HG03280 (cell line): ENCODE results near the gene TAS2R1.
"Not testable (repeated sequence)": the region's sequence is repeated elsewhere in the genome, so short reads cannot be mapped to it uniquely, and the experiment has no call there.

Source experiments
- ATAC-seq: cut with Tn5 transposase; IDR thresholded peaks from one replicate; pipeline ENCODE4 v1.9.1; 2021; ENCODE audit warnings: mild to moderate bottlenecking, moderate library complexity; ENCODE audit not compliant: unreplicated experiment

TAS2R1 gene

GRCh38 chr5:9623661-9624060 is 6.5 kb downstream of the TAS2R1 start:
- ATAC-seq = no peak

DNA sequence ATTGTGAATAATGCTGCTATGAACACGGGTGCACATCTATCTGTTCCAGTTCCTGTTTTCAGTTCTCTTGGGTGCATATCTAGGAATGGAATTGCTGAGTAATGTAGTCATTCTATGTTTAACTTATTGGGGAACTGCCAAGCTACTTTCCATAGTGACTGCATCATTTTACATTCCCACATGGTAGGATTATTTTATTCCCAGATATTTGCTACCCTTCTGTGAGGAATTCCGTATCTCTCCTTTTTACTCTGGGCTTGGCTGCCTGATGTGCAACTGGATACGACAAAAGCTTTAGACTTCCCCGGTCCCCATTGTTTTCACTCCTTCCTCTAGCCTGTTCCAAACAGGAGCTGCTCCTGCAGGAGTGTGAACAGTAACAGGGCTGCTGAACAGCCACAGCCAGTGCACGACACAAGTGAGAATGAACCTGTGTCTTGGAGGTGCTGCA is 7.2 kb downstream of the TAS2R1 start:
- no peak for ATAC-seq

- no peak for ATAC-seq
These were observed 8.7 kb downstream of the TAS2R1 start for GRCh38 chr5:9621379-9621903.

DNA sequence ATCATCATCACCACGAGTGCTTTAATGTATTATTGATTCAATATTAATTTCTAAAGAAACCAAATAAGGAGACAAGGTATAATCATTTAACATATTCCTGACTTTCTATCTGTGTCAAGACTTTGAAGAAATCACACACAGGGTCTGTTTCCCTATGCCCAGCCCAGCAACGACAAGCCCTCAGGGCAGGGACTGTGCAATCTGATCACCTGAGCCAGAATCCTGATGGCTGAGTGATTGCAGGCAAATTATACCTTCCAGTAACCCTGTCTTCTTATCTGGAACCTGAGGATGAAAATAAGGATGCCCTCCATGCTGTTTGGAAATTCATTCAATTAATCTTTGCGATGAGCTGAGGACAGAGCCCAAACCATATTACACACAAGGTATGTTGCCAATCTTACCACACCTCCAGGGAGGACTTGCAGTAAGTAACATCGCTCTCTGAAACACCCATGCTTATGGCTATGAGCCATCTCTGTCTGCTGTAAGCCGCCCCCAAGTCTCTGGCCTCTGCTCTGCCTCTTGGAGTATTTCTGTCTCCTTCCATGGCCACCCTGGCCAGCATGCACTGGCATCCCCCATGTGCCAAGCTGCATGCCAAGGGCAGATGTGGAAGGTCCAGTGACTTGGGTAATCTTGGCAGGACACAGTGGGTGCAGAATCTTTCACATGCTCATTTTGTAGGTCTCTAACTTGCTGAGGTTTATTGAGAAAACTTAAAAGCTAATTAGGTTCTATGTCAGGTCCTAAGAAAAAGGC is 10.6 kb downstream of the TAS2R1 start:
- no peak for ATAC-seq

GRCh38 chr5:9617739-9618504 is 12.2 kb downstream of the TAS2R1 start:
- ATAC-seq = no peak

- no peak for ATAC-seq
These were observed 12.9 kb downstream of the TAS2R1 start for GRCh38 chr5:9617221-9617620.

DNA sequence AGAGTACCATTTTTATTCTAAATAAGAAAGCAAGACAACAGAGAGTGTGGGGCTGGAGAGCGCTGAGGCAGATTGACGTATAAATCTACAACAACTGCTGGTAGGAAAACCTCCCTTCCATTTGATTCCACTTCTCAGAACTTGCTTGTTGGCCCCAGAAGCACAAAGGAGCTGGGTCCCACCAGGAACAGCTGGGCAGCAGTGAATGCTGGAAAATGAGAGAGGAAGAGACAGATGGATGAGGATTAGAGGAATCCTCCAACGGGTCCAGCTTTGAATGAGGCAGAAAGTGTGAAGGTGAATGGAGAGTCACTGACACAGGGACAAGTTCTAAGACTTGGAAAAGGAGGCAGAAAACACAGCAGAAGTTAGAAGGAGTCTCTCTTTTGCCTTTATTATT is 14.8 kb downstream of the TAS2R1 start:
- ATAC-seq = no peak

DNA sequence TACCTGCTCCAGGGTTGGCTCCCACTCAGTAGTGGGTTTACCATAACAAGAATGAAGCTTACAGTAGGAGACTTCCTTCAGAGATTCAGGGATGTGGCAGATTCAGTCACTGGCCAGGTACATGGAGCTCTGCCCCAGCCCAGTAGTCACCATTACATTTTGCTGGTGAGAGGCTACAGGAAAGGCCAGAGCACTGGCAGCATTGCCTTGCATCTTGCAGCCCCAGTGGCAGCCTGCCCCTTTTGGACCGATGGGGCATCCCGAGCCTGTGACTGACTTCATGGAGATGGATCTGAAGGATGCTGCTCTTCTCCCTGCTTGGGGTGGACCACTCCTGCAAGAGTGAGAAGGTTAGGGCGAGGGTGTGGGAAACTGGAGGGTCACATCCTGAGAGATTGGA is 16.8 kb downstream of the TAS2R1 start:
- no peak for ATAC-seq

GRCh38 chr5:9610969-9611368 is 19.2 kb downstream of the TAS2R1 start:
- ATAC-seq = no peak

GRCh38 chr5:9610364-9610763 is 19.8 kb downstream of the TAS2R1 start:
- ATAC-seq = no peak

DNA sequence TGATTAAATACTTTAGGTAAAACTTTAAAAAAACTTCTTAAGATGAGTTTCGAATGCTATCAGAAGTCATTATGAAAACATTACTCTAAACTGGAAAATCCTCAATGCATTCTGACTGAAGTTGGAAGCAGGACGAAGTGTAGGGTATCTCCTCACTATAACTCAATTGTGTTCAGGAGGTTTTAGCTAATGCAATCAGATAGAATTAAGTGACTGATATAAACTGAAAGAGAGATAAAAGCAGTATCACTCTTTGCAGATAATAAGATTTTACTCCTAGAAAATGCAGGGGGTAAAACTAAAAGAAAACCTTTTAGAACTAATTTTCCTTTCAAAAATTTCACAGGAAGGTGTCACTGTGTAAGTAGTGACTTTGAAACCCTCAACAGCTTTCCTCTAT is 22.1 kb downstream of the TAS2R1 start:
- ATAC-seq = no peak

DNA sequence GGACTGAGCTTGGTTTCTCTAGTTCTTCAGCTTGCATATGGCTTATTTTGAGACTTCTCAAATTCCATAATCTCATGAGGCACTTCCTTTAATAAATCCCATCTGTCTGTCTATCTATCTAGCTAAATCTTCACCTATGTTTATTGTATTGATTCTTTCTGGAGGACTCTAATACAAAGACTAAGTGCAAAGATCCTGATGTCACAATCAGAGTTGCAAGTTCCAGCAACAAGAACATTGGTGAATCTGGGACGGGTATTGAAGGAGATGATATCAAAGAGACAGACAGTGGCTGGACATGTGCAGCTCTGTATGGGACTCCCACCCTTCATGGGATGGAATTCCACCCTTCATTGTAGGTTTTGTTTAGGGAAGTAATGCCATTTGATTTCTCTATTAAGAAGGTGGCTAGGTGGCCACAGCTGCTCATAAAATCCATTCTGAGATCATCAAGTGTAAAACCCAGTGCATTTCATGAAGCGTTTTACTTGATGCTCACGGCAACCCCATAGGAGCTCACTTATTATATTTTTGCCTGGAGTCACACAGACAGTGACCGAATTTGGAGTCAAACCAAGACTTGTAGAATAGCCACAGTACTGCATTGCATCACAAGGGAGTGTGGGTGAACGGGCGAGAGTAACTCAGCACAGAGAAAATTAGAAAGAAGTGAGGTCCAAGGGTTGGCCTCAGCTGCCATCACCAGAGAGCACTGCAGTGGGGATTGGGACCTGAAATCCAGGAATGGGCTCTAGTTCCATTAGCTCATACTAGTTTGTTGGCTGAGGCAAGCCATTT is 24.9 kb downstream of the TAS2R1 start:
- ATAC-seq = no peak

DNA sequence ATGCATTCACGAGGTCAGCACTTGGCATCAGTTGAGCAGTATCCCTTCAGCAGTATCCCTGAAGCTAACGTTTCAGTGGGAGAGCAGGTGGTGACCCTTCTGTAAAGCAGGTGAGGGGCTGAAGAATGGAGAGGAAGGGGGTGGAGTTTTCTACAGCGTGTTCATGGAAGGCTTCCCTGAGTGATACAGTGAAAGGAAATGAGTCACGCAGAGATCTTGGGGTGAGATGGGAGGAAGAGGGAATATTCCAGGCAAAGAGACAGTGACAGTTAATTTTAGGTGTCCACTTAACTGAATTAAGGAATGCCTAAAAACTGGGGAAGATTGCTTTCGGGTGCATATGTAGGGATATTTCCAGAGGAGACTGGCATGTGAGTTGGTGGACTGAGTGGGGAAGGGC is 25.7 kb downstream of the TAS2R1 start:
- no peak for ATAC-seq

DNA sequence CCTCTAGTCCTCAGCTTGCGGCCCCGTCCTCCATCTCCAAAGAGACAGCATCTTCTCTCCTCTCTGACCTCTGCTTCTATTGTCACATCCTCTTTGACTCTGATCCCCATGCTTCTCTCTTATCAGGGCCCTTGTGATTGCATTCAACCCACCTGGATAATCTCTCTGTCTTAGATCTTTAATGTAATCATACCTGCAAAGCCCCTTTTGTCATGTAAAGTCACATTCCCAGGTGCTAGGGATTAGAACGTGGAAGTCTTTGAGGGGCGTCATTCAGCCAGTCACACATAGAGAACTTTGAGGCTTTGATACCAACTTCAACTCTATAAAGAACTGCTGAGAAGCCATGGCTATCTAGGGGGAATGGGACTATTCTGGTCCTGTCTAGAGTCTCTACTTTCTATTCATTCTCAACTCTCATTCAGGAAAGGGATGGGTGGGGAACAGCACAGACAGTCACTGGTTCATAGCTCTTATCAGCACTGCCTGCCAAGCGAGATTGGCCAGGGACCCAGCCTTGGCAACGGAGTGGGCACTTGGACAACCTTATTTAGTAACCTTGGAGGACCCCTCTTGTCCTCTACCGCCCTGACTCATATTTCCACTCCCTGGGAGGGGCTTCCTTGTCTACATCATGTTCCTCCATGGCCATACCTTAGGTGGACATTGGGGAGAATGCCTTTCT is 29.0 kb downstream of the TAS2R1 start:
- no peak for ATAC-seq

- no peak for ATAC-seq
These were observed 30.8 kb downstream of the TAS2R1 start for GRCh38 chr5:9599391-9599790.

GRCh38 chr5:9598329-9598728 is 31.8 kb downstream of the TAS2R1 start:
- not testable (repeated sequence) for ATAC-seq

DNA sequence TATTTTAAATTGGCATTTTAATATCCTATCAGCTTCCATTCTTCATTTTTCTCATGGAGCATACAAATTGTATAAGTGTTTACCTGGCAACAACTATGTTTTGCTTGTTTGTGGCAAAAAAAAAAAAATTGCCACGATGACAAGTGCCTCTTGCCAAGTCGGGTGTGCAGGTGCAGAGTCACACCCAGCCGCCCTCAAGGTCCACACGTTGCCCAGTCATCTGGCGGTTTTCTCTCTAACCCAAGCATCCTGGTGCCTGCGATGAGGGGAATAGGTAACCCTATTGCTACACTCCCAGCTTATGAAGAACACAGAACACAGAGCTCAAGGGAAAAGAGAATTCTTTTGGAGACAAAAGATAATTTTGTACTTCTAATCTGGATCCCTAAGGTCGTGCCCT is 32.8 kb downstream of the TAS2R1 start:
- ATAC-seq = not testable (repeated sequence)

DNA sequence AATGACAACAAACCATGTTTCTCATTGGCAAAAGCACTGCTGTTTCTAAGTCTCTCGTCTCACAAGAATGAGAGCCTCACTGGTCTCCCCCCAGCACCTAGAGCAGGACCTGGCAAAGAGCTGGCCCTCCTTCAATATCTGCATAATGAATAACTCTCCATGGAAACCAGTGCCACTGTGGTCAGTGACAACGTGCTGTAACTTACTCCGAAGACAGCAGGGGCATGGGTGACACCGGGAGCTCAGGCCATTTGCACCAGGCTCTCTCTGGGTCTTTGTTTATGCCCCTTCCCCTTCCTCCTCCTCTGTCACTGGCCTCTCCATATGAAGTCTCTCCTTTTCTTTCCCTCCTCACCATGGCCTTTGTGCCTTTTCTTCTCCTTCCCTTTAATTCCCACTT is 33.3 kb downstream of the TAS2R1 start:
- ATAC-seq = no peak

DNA sequence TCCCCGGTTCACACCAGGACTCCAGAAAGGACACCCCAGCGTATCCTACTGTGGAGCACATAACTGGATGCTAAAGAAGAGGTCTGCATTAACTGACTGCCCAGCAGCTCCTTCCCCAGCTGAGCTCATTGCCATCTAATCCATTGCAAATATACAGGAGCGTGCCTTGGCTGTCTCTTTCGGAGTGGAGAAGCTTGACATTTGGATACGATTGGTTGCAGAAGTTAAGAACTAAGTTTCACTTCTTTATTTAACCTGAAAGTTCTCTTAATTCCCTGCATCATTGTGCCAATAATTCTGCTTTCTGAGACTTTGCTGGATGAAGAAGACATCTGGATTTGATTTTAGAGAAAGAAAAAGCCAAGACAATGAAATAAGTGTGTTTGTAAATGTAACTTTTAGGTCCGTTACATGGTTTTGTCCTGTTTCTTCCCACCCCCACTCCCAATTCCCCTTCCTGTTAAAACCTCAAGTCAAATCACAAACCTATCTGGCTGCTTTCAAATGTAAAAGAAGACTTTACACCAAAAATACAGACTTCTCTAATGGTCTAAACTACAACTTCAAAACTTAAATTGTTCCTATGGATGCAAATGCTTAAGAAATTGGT is 33.9 kb downstream of the TAS2R1 start:
- ATAC-seq = no peak

- no peak for ATAC-seq
These were observed 35.2 kb downstream of the TAS2R1 start for GRCh38 chr5:9594913-9595312.
